HG02970 (cell line): Measurements from ENCODE around the gene KLHDC7B.

Experiments used
- ATAC-seq: cut with Tn5 transposase; IDR thresholded peaks from one replicate; pipeline ENCODE4 v1.9.1; 2021; ENCODE audit warnings: mild to moderate bottlenecking, moderate library complexity, moderate number of reproducible peaks; ENCODE audit not compliant: unreplicated experiment, low FRiP score

Gene KLHDC7B

DNA sequence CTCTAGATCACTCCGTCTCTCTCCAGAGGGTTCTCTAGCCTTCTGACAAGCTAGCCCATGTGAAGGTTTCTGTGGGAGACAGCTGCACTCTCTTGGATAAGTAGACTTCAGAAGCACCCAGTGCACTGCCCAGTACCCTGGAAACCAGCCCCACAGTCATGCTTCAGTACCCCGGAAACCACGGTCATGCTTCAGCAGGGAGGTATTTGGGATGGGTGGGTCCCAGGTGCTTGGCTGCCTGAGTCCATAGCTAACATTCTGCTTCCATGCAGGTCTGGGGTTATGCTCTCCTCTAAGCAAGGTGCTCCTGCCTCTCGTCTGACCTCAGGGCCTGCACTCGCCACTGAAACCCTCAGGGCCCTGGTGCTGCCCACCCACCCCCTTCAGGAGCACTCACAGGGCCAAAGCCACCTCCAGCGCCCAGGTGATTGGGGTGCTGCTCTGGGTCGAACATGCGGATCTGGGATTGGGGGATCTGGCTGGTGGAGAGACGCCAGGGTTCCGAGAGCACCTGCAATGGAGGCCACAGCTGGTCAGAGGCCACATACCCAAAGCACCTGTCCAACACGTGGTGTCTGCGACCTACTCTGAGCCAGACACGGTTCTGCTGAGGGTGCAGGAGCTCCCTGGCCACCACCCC, 24.3 kb downstream of the KLHDC7B start:
- ATAC-seq = no peak

DNA sequence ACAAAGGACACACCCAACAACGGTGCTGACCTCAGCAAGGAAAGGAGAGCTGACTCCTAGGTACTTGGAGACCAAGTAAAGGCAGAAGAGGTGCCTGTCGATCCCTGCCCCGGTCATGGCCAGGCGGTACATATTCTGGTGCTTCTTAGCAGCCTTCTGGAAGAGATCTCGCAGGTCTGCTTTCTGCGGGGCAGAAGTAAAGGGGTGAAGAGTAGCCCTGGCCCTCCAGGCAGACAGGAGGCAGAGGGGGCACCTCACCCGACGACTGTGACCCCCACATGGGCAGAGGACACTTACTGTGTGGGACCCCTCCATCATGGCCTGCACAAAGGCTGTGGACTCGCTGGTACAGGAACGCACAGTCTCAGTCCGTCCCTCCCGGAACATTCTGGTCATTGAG, 25.2 kb downstream of the KLHDC7B start:
- ATAC-seq = no peak

DNA sequence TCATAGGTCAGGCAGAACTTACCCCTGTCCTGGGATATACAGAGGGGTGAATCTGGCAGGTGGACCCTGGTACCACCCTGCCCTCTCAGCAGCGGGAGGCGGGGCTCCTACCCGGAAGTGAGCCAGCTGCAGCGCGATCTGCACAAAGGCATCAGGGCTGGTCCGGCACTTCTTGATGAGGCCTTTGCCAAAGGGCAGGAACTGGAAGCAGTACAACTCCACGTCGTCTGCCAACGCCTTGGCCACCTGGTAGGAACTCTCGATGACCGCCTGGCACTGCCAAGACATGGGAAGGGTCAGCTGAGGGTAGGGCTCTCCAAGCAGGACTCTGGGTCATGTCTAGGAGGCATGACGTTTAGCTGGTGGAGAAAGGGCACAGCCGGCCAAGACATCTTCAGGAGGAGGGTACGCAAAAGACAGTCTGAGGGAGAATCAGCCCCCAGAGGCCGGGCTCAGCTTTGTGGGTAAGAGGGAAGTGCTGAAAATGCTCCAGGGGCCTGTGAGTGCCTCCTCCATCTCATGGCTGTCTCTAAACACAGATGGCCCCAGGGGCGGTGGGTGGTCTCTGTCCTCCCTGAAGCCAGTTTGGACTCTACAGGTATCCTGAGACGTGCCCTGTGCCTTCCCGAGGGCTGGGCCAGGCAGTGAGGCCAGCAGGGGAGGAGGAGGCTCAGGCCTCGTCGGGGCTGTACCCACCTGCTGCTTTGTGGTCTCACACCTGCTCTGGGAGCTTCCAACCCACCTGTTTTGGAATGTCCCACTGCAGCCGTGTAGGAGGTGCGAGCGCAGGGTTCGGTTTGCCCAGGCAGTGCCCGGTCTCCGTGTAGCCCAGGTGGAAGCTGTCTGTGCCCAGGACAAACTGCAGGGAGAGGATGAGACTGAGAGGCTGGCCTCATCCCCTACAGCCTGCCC, 25.8 kb downstream of the KLHDC7B start:
- no peak for ATAC-seq

DNA sequence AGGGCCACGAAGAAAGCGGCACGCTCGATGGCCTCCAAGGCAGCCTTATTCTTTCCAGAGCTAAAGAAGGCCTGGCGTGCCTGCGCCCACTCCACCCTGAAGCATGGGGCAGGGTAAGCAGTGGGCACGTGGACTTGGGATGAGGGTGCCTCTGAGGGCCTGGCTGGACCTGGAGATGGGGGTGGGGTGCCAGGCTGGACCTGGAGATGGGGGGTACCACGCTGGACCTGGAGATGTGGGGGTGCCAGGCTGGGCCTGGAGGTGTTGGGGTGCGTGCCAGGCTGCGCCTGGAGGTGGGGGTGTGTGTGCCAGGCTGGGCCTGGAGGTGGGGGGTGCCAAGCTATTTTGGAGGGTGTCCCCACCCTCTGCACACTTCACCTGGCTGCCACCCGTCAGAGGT, 27.3 kb downstream of the KLHDC7B start:
- no peak for ATAC-seq

DNA sequence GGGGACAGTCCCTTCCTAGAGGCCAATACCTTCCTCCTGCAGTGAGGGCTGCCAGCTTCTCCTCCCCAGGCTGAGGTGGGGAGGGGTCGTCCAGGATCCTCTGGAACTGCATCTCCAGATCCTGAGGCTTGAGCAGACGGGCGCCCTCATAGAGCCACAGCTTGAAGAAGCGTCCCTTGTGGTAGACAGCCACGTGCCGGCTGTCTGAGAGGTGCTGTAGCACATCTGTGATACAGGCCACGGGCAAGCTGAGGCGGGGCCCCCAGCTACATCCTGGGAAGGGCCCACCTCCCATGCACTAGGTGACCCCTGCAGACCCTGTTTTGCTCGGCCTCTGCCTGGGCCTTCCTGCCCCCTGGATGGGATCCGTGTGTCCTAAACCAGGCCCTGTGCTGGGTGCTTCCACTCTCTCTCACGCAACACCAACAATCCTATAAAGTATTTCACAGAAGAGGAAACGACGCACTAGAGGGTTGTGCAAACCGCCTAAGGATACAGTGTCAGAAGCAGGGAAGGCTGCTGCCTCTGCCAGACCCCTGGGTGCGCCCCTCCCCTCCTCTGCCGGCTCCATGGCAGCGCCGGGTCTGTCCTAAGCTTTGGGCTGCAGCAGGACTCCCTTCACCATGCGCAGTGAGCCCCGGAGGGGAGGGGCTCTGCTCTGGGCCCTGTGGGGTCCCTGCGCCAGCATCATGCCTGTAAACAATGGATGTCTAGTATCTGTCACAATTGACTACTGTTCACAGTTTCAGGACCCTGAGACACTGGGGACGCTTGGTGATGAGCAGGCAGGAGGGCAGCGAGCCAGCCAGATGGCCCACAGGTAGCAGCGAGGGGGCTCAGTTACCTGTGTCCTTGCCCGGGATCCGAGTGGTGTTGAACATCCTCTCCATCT, 28.0 kb downstream of the KLHDC7B start:
- no peak for ATAC-seq

DNA sequence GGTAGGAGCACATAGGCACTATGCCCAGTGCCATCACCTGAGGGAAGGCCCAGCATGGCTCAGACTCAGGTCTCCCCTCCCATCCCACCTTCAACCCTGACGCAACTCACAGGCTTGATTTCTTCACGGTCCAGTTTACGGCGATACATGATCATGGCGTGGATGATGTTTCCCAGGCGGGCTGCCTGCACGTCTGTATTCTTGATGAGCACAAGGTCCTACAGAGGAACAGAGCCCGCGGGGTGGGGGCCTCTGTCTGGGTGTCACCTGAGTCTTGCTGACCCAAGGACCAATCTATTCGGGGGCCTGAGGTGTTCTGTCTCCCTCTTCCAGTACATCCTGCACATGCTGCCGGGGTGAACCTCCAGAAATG, 28.7 kb downstream of the KLHDC7B start:
- ATAC-seq = no peak

DNA sequence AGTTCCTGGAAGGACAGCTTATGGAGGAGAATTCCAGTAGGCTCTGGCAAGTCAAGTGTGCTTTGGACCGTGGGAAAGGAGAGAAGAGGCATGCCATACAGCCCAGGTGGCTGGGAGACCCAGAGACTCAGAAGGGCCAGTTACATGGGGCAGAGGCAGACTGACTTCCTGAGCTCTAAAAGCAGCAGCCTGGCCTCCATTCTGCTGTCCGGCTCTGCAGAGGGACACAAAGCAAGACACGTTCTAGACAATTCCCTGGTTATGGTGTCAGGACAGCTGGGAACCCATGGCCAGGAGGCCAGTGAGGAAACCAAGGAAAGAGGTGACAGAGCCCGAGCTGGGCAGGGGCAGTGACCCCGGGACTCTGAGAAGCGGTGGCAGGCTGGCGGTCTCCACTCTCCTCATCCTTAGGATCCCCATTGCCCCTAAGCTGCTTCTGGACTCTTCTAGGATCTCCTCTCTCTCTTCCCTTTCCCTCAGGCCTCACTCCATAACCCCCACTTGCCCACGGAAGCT, 29.8 kb downstream of the KLHDC7B start:
- ATAC-seq = no peak

DNA sequence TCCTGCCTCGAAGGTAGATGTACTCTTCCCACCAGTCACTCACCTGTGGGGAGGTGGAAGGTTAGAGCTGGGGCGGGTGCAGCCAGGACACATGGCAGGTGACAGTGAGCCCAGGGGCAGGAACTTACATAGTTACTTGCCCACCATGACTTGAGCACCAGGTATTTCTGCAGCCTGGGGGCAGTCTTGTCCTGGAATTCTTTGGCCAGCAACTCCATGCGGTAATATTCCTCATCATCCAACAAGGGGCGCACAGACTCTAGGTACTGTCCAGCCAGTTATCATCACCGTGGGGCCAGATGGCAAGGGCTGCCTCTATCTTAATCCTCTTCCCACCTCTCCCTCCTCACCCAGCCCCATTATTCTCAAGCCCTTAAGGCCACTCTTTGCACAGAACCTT, 30.4 kb downstream of the KLHDC7B start:
- no peak for ATAC-seq

DNA sequence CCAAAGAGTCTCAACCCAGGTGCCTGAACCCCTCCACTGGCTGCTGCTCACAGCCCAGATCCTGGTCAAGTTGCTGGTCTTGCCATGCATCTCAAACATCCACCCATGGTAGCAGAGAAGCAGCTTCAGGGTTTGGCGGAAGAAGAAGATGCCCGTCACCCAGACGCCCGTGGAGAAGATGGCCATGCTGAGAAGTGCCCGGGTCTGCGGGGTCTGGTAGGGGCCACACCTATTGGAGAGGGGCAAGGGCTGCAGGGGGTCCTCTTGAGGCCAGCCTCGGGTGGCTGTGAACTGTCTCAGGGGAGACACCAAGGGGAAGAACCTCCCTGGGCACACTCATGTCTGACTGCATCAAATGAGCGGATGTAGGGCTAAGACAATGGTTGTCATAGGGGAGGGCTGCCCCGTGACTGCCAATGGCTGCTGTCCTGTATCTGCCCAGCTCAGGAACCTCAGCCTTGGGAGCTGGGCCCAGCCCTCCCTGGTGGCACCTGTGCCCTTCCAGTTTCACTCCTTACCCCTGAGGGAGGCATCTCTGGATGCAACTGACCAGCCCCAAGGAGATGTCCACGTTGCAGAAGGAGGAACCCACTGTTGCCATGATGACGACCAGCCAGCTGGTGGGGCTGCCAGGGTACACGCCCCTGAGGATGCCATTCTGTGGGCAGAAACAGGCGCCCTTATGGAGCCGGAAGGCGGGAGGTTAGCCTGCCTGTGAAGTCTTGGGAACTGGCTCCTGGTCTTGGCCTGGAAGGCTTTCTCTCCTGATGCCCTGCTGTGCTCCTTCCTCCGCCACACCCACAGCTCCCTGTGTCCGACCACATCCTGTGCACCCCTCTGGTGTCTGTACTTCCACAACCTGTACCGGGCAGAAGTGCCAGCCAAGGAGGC, 31.4 kb downstream of the KLHDC7B start:
- ATAC-seq = no peak

DNA sequence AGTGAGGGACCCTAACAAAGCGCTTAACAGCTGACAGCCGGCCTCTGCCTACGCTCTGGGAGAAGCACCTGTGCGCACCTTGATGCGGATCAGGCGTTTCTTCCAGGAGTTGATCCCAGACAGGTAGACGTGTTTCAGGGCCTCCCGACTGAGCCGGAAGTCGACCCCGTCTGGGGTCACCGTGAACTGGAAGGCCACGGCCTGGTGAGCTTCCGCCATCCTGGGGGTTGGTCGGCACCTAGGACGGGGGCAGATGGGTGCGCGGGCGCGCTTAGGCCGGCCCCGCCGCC, 31.9 kb downstream of the KLHDC7B start:
- no peak for ATAC-seq

DNA sequence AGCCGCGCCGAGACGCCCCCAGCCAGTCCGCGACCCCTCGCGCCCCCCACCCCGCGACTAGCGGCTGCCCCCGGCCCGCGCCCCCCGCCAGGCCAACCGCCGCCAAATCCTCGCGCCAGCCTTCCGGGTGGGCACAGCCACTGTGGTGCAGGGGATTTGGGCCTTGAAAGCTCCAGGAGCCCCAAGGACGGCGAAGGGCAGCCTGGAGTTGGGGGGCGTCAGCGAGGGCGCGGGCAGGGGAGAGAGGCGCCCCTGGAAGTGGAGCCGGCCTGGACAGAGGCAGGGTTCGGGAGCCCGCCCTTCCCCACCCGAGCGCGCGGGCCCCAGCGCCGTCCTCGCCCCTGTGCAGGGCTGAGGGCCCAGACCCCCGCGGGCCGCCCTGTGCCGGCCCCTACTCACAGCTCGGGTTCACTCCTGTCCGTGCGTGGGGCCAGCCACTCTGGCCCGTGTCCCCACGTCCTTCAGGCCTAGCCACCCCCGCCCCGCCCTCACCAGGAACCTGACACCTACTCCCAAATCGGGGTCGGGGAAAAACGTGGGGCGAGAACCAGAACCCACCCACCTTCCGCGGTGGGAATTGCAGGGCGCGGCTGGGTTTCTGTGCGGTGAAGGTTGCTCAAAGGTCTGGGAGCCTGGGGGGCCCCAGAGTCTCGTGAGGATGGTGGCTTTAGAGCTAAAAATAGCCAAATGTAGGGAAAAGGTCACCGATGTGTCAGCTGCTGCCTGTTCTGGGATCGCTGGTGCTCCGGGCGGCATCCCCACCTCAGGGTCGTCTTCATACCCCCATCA, 32.5 kb downstream of the KLHDC7B start, which contains the start of gene CPT1B:
Gene CPT1B, minus strand, starts transcription at position 441 of the 789 bp plus-strand sequence. CDS start 512 bp downstream, outside the sequence.
- ATAC-seq = no peak

DNA sequence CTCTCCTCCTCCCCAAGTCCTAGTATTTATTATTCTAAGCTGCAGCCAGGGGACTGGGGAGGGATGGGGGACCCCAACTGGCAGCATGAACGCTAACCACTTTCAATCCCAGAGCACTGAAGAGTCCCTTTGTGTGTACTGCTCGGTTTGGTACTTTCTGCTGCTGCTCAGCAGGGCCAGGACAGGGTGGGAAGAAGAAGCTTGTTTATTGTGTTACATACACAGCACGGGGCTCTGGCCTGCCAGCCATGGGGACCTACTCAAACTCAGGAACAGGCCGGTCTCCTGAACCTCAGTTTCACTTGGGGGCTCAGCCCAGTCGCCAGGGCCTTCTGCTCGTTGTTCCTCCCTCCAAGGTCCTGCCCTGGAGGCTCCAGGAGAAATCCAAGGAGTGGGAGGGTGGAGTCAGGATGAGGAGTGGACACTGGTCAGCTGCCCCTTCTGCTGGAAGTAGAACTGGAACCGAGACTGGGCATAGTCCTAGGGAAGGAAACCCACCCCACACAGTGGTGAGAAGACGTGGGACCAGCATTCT, 33.1 kb downstream of the KLHDC7B start:
- no peak for ATAC-seq

DNA sequence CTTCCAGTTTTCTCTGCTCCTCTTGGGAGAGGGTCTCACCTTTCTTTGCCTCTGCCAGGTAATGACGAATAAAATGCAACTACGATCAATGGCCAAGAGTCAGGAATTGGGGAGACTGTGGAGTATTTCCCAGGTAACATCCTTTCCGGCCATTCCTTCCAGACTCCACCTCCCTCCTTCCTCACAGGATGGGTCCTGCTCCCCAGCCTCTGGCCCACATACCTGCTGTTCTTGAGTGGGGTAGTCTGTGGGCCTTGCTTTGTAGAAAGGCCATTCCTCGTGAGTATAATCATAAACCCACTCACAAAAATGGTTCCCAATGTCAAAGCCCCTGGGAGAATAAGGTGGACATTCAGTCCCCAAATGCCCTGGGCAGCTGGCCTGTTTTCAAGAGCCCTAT, 34.1 kb downstream of the KLHDC7B start:
- no peak for ATAC-seq

DNA sequence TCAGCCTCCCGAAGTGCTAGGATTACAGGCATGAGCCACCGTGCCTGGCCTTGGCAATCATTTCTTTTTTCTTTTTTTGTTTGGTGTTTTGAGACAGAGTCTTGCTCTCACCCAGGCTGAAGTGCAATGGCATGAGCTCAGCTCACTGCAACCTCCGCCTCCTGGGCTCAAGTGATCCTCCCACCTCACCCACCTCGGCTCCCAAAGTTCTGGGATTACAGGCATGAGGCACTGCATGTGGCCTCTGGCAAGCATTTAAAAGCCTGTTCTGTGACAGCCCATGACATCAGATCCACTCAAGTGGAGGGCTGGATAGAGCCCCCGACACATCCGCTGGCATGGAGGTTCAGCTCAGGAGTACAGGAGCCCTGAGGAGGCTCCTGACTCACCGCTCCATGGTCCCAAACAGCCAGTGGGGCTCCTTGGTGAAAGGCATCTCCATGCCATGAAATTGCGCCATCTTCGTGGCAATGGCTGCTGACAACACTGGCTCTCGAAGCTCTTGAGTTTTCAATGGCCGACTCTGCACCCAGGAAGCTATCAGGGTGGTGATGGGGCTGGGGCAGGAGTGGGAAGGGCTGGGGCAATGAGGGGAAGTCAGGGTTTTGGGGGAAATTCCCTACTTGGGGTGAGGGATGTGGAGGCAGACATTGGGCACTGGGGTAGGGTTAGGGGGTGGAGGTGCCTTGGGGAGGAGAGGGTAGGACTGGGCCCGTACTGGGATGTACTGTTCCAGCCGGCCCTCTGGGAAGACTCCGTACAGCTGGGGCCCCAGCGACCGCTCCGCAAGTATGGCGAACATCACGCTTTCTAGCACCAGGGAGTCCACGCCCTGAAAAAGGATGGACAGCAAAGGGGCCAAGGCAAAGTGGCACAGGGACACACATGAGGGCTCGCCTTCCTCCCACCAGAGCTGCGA, 35.6 kb downstream of the KLHDC7B start:
- no peak for ATAC-seq

DNA sequence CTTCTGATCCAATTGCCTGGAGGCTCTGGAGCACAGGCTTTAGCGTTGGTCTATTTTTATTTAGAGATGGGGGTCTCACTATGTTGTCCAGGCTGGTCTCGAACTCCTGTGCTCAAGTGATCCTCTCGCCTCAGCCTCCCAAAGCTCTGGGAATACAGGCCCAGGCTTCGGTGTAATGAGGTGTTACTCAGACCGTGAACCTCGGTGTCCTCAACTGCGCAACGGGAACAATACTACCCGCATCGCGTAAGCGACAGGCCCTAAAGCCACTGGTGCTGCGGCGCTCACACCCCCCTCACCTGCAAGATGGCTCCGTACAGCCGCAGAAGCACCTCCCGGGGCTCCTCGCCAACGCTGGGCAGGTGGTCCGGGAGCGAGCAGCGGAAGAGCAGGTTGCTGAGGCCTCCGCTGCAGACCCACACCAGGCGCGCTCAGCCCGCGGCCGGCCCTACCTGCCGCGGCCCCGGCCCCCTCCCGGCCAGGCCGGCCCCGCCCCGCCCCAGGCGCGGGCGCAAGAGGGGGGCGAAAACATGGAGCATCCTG, 36.3 kb downstream of the KLHDC7B start:
- ATAC-seq = no peak

DNA sequence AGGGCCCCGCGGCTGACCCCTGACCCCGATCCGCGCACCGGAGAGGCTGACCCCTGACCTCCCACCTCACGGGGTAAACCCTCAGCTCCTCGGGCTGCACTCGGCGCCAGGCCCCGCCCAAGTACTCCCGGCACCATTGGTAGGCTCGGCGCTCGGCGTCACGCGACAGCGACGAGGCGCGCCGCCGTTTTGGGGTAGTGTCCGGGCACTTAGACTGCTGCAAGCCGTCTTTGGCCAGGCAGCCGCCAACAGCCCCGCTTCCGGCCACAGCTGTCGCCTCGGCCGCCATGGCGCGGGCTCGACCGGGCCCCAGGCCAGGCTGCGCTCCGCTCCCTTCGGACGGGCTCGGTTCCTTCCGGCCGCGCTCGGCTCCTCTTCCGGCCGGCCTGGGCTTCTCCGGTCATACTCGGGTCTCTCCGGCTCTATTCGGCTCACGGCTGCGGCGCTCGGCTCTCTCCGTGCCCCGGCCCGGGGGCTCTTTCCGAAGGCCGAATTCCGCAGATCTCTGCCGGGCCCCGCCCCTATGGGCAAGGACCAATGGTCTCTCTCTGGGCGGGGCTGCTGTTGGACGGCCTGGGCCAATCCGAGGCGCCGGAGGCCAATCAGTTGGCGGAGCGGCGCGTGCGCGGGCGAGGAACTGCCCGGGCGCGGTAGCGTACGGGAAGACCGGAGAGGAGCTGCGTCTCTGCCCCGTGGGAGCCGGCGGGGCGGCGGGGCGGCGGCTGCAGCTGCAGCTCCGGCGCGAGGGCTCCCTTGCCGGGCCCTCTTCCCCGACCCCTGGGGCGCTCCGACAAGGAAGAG, 37.0 kb downstream of the KLHDC7B start, which contains the start of gene CHKB:
Gene CHKB, minus strand, starts transcription at position 357 of the 801 bp plus-strand sequence. Its CDS starts 68 bp downstream, at position 289.
- ATAC-seq = peak; percentile 92
